Vagina (tissue), 2 donors: ENCODE measurements around the gene PRR14.

Experiments used
- POLR2A ChIP-seq, 2 donors: fragments of 450-650 bp; IDR thresholded peaks; one replicate each; pipeline ENCODE4 v1.6.1; 2017; ENCODE audit warnings: antibody characterized with exemption in 2 of 2, mild to moderate bottlenecking in 2 of 2, moderate library complexity in 2 of 2
- POLR2AphosphoS5 ChIP-seq, 2 donors: sonication (generic); formaldehyde crosslinking; IDR thresholded peaks; one replicate each; pipeline ENCODE4 v1.9.0; 2017; ENCODE audit warnings: antibody characterized with exemption in 2 of 2, mild to moderate bottlenecking in 2 of 2, low read depth in 1 of 2; ENCODE audit not compliant: insufficient read depth in 1 of 2
- TF ChIP-seq, protein P1 (sequence below), 3 experiments: fragments of 450-650 bp in 2 of 3; fragments of 200-600 bp in 1 of 3; sonication (generic) in 1 of 3; IDR thresholded peaks; one replicate each; pipeline ENCODE4 v1.5.1; 2017 to 2019; ENCODE audit warnings: antibody characterized with exemption in 3 of 3, mild to moderate bottlenecking in 2 of 3, moderate library complexity in 2 of 3

GRCh38 chr16:30652005-30652296 is 1.2 kb downstream of the PRR14 start:
- no peak for TF ChIP-seq POLR2A (IDR thresholded peaks at IDR 0.05)
- no peak for TF ChIP-seq POLR2AphosphoS5 (IDR thresholded peaks at IDR 0.05; ENCODE audit: insufficient read depth in 1 of 2, low read depth in 1 of 2)
- TF ChIP-seq, protein P1, sequence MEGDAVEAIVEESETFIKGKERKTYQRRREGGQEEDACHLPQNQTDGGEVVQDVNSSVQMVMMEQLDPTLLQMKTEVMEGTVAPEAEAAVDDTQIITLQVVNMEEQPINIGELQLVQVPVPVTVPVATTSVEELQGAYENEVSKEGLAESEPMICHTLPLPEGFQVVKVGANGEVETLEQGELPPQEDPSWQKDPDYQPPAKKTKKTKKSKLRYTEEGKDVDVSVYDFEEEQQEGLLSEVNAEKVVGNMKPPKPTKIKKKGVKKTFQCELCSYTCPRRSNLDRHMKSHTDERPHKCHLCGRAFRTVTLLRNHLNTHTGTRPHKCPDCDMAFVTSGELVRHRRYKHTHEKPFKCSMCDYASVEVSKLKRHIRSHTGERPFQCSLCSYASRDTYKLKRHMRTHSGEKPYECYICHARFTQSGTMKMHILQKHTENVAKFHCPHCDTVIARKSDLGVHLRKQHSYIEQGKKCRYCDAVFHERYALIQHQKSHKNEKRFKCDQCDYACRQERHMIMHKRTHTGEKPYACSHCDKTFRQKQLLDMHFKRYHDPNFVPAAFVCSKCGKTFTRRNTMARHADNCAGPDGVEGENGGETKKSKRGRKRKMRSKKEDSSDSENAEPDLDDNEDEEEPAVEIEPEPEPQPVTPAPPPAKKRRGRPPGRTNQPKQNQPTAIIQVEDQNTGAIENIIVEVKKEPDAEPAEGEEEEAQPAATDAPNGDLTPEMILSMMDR (IDR thresholded peaks at IDR 0.05), result no peak
